EL (cell line): ENCODE measurements around the gene TINCR.
"Not testable (repeated sequence)": the region's sequence is repeated elsewhere in the genome, so short reads cannot be mapped to it uniquely, and the experiment has no call there.

Experiments used
- DNase-seq: peaks from one replicate; pipeline ENCODE4 v3.0.0-alpha.2; 2016

The TINCR gene

DNA sequence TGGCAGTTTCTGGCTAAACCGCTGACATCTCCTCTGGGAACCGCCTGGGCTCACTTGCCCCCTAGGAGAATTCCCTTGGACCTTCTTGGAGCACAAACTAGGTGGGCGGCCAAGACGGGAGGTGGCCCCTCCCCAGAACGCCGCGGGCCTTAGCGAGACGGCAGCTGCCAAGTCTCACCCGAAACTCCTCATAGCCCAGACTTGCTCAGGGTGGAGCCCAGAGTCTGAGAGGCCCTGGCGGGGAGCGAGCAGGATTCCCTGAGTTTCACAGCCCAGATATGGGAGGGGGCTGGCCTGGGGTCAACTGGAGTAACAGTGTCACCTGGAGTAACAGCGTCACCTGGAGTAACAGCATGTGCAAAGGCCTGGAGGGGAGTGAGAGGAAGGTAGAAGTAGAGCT lies 10.1 kb downstream of the TINCR start:
- no peak for DNase-seq

DNA sequence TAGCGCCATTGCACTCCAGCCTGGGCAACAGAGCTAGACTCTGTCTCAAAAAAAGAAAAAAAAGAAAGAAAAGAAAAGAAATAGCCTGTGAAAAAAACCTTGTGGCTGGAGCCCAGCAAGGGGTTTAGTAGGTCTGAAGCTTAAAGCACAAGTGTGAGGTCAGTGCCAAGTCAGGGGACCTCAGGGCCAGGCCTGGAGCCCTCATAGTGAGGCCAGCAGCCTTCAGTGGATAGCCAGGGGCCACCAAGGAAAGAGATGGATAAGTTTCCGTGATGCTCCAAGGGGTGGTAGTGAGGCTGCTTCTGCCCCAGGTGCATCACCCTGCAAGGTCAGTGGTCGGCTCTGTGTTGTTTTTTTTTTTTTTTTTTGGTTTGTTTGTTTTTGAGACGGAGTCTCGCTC lies 12.9 kb downstream of the TINCR start:
- DNase-seq = no peak

- DNase-seq = no peak
These were observed 13.9 kb downstream of the TINCR start for GRCh38 chr19:5553892-5554291.

- DNase-seq = peak; percentile 51
These were observed 19.9 kb downstream of the TINCR start for GRCh38 chr19:5547881-5548280.

- DNase-seq = no peak
These were observed 21.8 kb downstream of the TINCR start for GRCh38 chr19:5545984-5546383.

DNA sequence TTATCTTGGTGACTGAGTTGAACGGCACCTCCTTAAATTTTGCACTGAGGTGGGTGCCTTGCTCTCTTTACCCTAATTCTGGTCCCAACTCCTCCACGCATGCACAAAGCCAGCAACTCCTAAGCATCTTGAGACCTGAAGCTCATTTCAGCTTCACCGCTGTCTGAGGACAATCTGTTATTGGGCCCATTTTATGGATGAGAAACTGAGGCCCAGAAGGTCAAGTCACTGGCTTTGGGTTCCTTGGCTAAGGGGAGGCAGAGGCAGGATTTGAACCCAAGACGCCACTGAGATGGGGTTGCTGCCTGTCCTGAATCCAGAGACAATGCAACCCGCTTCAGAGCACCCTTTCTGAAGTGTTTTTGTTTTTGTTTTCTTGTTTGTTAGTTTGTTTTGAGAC lies 22.7 kb downstream of the TINCR start:
- DNase-seq = no peak

DNA sequence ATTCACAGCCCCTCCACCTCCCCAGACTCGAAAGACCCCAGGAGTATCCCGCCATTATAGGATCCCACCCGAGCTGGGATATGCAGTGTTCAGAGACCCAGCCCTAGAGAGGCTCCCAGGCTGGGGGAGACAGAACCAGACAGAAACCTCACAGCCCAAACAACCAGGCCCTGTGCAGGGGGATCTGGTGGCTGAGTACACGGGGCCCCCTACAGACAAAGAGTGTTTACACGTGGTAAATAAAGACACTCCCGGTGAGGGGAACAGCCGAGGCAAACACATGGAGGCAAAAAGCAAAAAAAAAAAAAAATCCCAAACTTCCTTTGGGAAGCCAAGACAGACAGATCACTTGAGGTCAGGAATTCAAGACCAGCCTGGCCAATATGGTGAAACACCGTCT lies 25.1 kb downstream of the TINCR start:
- no peak for DNase-seq

GRCh38 chr19:5541456-5541855 lies 26.3 kb downstream of the TINCR start:
- DNase-seq = no peak

DNA sequence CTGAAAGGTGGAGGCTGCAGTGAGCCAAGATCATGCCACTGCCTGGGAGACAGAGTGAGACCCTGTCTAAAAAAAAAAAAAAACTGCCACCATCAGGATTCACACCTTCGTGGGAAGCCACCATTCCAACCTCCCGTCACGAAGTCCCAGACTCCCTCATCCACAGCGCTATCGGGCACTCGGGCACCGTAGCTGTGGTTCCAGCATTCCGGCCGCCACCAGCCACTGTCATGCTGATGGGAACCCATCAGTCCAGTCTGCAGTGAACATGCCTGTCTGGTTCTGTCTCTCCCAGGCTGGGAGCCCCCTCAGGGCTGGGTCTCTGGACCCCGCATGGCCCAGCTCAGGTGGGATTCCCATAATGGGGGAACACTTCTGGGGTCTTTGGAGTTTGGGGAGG lies 27.5 kb downstream of the TINCR start:
- DNase-seq = no peak

DNA sequence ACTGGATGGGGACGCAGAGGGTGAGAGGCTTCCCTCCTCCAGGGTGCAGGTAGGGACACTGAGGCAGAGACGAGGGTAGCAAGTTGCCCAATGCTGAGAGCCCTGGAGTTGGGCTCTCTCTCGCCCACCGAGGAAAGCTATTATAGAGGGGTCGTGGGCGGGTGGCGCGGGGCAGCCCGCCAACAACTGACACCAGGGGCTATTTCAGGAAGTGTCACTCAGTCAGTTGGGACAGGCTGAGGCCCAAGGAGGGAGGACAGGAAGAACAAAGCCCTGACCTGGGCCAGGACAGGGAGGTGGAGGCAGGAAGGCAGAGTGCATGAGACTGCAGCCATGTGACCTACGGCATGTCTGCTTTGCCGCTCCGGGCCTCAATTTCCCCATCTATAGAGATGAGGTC lies 29.9 kb downstream of the TINCR start:
- DNase-seq = no peak

DNA sequence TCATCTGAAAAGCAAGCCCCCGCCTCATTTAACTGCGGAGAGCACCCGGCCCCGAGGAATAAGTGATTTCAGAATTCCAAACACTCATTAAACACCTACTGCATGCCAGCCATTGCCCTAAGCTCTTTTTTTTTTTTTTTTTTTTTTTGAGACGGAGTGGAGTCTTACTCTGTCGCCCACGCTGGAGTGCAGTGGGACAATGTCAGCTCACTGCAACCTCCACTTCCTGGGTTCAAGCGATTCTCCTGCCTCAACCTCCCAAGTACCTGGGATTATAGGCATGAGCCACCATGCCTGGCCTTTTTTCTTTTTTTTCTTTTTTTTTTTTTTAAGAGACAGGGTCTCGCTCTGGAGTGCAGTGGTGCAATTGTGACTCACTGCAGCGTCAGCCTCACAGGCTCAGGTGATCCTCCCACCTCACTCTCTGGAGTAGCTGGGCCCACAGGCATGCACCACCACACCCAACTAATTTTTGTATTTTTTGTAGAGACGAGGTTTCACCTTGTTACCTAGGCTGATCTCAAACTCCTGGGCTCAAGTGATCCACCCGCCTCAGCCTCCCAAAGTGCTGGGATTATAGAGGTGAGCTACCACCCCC lies 30.7 kb downstream of the TINCR start:
- not testable (repeated sequence) for DNase-seq

DNA sequence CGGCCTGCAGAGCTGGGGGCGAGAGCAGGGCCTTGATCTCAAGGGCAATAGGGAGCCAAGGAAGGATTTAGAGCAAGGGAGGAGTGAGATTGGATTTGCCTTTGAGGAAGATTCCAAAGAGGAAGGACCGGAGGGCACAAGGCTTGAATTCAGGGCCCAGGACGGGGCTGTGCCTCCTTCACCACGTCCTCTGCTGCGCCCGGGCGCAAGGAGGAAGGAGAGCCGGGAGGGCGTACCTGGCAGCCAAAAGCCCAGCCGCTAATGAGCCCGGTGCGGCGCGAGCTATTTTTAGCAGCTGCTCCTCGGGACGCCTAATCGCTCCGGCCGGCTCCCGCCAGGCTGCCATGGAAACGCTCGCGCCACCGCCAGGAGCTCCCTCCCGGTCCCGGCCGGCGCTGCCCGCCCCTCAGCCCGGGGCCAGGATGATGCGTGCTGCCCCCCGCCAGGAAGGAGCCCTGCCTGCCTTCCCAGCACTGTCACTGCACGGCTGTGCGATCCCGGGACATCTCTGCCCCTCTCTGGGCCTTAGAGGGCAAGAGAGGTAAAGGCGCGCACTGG lies 31.3 kb downstream of the TINCR start:
- peak; percentile 23 for DNase-seq

DNA sequence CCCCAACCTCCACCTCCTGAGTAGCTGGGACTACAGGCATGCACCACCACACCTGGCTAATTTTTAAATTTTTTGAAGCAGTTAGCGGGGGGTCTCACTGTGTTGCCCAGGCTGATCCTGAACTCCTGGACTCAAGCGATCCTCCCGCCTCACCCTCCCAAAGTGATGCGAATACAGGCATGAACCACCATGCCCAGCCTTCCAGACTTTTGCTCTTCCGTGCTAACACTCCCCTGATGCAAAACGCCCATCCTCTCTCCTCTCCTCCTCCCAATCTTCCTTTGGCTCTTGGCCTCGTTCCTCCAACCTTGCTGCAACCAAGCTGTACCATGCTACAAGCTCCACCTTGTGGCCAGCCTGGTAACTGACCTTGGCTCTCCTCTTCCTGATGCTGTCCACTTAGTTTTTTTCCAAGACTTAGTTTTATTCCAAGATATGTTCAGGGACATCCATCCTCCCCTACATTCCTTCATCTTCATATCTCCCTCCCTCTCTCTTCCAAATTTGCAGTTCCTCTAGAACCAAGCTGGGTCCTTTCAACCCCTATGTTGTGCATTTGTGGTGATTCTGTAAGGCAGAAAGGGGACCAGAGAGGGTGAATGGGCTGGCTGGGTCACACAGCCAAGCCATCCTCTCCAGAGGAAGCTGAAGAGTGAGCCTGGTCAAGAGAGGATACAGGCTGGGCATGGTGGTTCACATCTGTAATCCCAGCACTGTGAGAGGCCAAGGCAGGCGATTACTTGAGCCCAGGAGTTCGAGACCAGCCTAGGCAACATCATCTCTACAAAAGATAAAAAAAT lies 32.8 kb downstream of the TINCR start:
- no peak for DNase-seq

DNA sequence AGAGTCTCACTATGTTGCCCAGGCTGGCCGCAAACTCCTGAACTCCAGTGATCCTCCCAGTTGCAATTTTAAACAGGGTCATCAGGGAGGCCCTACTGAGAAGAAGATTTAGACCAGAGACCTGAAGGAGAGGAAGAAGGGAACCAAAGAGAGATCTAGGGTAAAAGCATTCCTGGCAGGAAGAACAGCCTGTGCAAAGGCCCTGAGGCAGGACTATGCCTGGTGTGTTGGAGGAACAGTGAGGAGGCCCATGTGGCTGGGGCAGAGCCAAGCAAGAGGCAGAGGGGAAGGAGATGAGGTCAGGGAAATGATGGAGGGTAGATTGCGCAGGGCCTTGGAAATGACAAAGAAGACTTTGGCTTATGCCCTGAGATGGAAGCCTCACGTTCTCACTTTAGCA lies 34.5 kb downstream of the TINCR start:
- DNase-seq = no peak

- DNase-seq = no peak
These were observed 37.1 kb downstream of the TINCR start for GRCh38 chr19:5530701-5531100.

- no peak for DNase-seq
These were observed 41.1 kb downstream of the TINCR start for GRCh38 chr19:5526691-5527090.

GRCh38 chr19:5524081-5524480 lies 43.7 kb downstream of the TINCR start:
- no peak for DNase-seq

GRCh38 chr19:5522106-5522505 lies 45.6 kb downstream of the TINCR start:
- DNase-seq = no peak

- DNase-seq = no peak
These were observed 47.3 kb downstream of the TINCR start for GRCh38 chr19:5520501-5520900.

DNA sequence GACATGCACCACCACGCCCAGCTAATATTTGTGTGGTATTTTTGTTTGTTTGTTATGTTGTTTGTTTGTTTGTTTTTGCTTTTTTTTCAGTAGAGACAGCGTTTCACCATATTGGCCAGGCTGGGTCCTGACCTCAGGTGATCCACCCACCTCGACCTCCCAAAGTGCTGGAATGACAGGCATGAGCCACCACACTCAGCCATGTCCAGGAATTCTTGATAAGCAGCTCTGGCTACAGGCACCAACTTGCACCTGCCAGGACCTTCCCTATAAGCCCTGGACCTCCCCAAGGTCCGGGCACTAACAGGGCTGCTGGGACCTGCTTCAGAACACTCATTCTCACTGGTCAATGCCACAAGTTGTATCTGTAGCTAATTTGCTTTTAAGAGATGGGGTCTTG lies 48.7 kb downstream of the TINCR start:
- DNase-seq = no peak

DNA sequence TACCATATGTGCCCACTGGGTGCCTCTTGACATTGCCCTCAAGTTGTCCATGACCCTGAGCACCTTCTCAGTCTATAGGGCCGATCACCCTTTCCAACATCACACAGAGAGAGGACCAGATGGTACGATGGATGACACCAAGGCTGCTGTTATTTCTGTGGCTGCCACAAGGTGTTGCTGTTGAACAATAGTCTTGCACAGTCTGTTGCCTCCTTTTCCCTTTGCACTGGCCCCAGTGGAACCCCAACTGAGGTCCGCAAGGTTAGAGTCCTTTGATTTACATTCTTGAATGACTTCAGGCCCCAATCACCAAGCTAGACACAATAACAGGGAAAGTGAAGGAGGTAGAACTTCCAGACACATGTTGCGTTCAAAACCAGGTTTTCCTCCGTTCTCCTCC lies 52.0 kb downstream of the TINCR start:
- DNase-seq = no peak

DNA sequence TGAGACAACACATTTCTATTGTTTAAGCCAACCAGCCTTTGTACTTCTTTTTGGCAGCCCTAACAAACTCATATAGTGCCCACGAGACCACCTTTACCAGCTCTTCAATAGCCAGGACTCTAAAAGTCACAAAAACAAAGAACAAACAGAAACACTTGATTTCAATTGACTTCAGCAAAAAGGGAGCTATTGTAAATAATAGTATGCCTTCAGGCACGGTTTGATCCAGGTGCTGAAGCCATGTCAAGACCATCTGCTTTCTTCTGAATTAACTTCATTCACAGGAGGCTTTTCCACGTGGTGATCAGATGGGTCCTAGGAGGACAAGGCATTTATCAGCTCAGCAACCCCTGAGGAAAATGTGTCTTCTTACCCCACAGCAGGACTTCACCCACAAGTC lies 53.8 kb downstream of the TINCR start:
- no peak for DNase-seq

DNA sequence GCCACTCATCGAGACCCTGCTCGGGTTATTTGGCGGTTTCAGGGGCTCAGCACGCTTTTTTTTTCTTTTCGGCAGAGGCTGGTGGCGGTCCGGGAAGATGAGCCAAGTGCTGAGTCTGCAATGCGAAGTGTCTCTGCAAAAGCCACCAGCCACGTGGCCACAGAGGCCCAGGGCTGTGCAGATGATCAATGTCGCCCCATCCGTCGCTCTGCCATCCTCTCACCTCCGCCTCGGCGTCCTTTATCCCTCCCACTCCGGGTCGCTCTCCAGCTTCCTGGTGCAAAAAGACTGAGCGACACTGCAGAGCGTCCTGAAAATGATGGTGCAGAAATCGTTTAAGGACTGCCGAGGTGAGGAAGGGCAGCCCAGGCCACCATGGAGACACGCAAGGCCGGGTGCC lies 55.0 kb downstream of the TINCR start:
- no peak for DNase-seq
